H1 (cell line): ENCODE measurements around the gene EEF1AKMT2. TPM values are rescaled to one million over a fixed set of nuclear protein-coding genes. Genes with fewer than 3 reads are reported as not detected.

ENCODE experiments used
- CTCF ChIA-PET: fragments of 300-600 bp; sonication (Branson Sonifier 250); formaldehyde crosslinking; loops from one replicate; lab custom pipeline; 2021; ENCODE audit not compliant: partially characterized antibody; lab: Charles Lee
- POLR2A ChIA-PET: fragments of 300-600 bp; sonication (Branson Sonifier 250); formaldehyde crosslinking; loops from one replicate; lab custom pipeline; 2021; ENCODE audit warnings: inconsistent platforms; ENCODE audit not compliant: partially characterized antibody; lab: Charles Lee
- DNase-seq, 2 experiments: peaks; one replicate each; pipeline versions ENCODE4 v3.0.0 to v3.0.0-alpha.2; 2010 to 2022; ENCODE audit warnings: low spot score in 2 of 2, low read depth in 1 of 2, mixed read lengths in 1 of 2
- FAIRE-seq: peaks from 2 replicates; lab custom pipeline; 2011; peaks lifted over from hg19 to GRCh38; lab: Jason Lieb, UNC
- H2AFZ ChIP-seq: 2 replicates; pipeline ENCODE4 v1.8.1; 2012; ENCODE audit warnings: low read length, inconsistent platforms
- H2AK5ac ChIP-seq: 2 replicates; pipeline ENCODE4 v1.6.1; 2013; ENCODE audit warnings: low read depth, low read length
- H2BK120ac ChIP-seq: replicated peaks from 2 replicates; pipeline ENCODE3; 2013; ENCODE audit warnings: low read depth, low read length, inconsistent platforms
- H2BK12ac ChIP-seq: 2 replicates; pipeline ENCODE4 v1.6.1; 2013; ENCODE audit warnings: low read depth, low read length
- H2BK15ac ChIP-seq: 2 replicates; pipeline ENCODE4 v1.6.1; 2013; ENCODE audit warnings: low read length
- H2BK20ac ChIP-seq: 2 replicates; pipeline ENCODE4 v1.6.1; 2013; ENCODE audit warnings: low read length
- H2BK5ac ChIP-seq: 2 replicates; pipeline ENCODE4 v1.6.1; 2013; ENCODE audit warnings: low read depth, low read length
- H3K14ac ChIP-seq: 2 replicates; pipeline ENCODE4 v1.6.1; 2013; ENCODE audit warnings: inconsistent platforms; ENCODE audit not compliant: insufficient read length
- H3K18ac ChIP-seq: 2 replicates; pipeline ENCODE4 v1.6.1; 2013; ENCODE audit warnings: low read length; ENCODE audit errors: extremely low read depth
- H3K23ac ChIP-seq: 2 replicates; pipeline ENCODE4 v1.6.1; 2013; ENCODE audit warnings: inconsistent platforms; ENCODE audit not compliant: insufficient read length
- H3K23me2 ChIP-seq: 2 replicates; pipeline ENCODE4 v1.6.1; 2013; ENCODE audit warnings: low read depth, low read length
- H3K27ac ChIP-seq: 2 replicates; pipeline ENCODE4 v1.6.1; 2011; ENCODE audit warnings: low read depth, low read length, inconsistent platforms
- H3K27me3 ChIP-seq, 4 experiments: replicated peaks in 1 of 4; 1 replicate in 1 of 4; 2 replicates in 3 of 4; pipeline versions ENCODE4 v1.6.1 to v1.8.1; 2011 to 2013; ENCODE audit warnings: low read length in 3 of 4, mild to moderate bottlenecking in 3 of 4, inconsistent platforms in 2 of 4, mixed read lengths in 2 of 4, moderate library complexity in 1 of 4; ENCODE audit not compliant: control insufficient read depth in 3 of 4, insufficient read depth in 3 of 4; ENCODE audit errors: extremely low read depth in 1 of 4
- H3K36me3 ChIP-seq, 4 experiments: 2 replicates each; pipeline versions ENCODE4 v1.6.1 to v1.8.1; 2011 to 2013; ENCODE audit warnings: mild to moderate bottlenecking in 4 of 4, low read length in 3 of 4, moderate library complexity in 2 of 4, control low read depth in 1 of 4, inconsistent platforms in 1 of 4; ENCODE audit not compliant: insufficient read depth in 4 of 4, control insufficient read depth in 2 of 4
- H3K4ac ChIP-seq: replicated peaks from 2 replicates; pipeline ENCODE3; 2013; ENCODE audit warnings: low read length, low read depth, mixed read lengths, inconsistent platforms; ENCODE audit not compliant: insufficient read length
- H3K4me1 ChIP-seq, 4 experiments: replicated peaks in 1 of 4; 1 replicate in 1 of 4; 2 replicates in 3 of 4; pipeline versions ENCODE4 v1.6.1 to v1.8.1; 2011 to 2013; ENCODE audit warnings: low read length in 3 of 4, inconsistent platforms in 2 of 4, mixed read lengths in 1 of 4; ENCODE audit not compliant: insufficient read depth in 4 of 4, control insufficient read depth in 3 of 4
- H3K4me2 ChIP-seq, 2 experiments: 2 replicates each; pipeline versions ENCODE4 v1.6.1 to v1.8.1; 2011 to 2013; ENCODE audit warnings: low read depth in 2 of 2, low read length in 2 of 2, control low read depth in 1 of 2, inconsistent platforms in 1 of 2, mild to moderate bottlenecking in 1 of 2; ENCODE audit not compliant: insufficient read depth in 1 of 2
- H3K4me3 ChIP-seq, 4 experiments: fragments of 200-600, 300-600 bp in 1 of 4; sonication (generic), shearing (Covaris generic), sonication (Bioruptor Twin) in 1 of 4; 2 replicates each; pipeline versions ENCODE4 v1.5.1 to v1.8.1; 2011 to 2016; ENCODE audit warnings: low read length in 4 of 4, low read depth in 3 of 4, control low read depth in 2 of 4, inconsistent platforms in 2 of 4, mild to moderate bottlenecking in 2 of 4, mixed read lengths in 1 of 4, moderate library complexity in 1 of 4; ENCODE audit not compliant: insufficient read depth in 2 of 4; ENCODE audit errors: extremely low read depth in 1 of 4
- H3K56ac ChIP-seq: replicated peaks from 2 replicates; pipeline ENCODE3; 2013; ENCODE audit warnings: low read depth, mild to moderate bottlenecking, mixed read lengths, low read length, inconsistent platforms; ENCODE audit not compliant: insufficient read length
- H3K79me1 ChIP-seq: 2 replicates; pipeline ENCODE4 v1.6.1; 2013; ENCODE audit warnings: low read depth, low read length, control low read depth
- H3K79me2 ChIP-seq, 2 experiments: 2 replicates each; pipeline versions ENCODE4 v1.6.1 to v1.8.1; 2012 to 2013; ENCODE audit warnings: low read length in 2 of 2, mild to moderate bottlenecking in 2 of 2, inconsistent platforms in 1 of 2; ENCODE audit not compliant: insufficient read depth in 2 of 2, control insufficient read depth in 1 of 2
- H3K9ac ChIP-seq, 4 experiments: replicated peaks in 1 of 4; 1 replicate in 1 of 4; 2 replicates in 3 of 4; pipeline versions ENCODE4 v1.6.1 to v1.8.1; 2011 to 2013; ENCODE audit warnings: low read depth in 3 of 4, low read length in 3 of 4, control low read depth in 2 of 4, mild to moderate bottlenecking in 2 of 4, moderate library complexity in 2 of 4, inconsistent platforms in 1 of 4; ENCODE audit errors: extremely low read depth in 1 of 4
- H3K9me3 ChIP-seq, 2 experiments: 2 replicates each; pipeline versions ENCODE4 v1.6.1 to v1.8.1; 2012 to 2013; ENCODE audit warnings: mild to moderate bottlenecking in 2 of 2, moderate library complexity in 2 of 2, control low read depth in 1 of 2, inconsistent platforms in 1 of 2, low read depth in 1 of 2, low read length in 1 of 2, mixed read lengths in 1 of 2; ENCODE audit not compliant: insufficient read depth in 2 of 2
- H4K20me1 ChIP-seq, 2 experiments: replicated peaks in 1 of 2; 2 replicates each; pipeline versions ENCODE3 to v1.8.1; 2011 to 2013; ENCODE audit warnings: inconsistent platforms in 2 of 2, low read length in 2 of 2, mild to moderate bottlenecking in 1 of 2; ENCODE audit not compliant: insufficient read depth in 2 of 2, control insufficient read depth in 1 of 2
- H4K5ac ChIP-seq: 2 replicates; pipeline ENCODE4 v1.6.1; 2013; ENCODE audit warnings: low read length, low read depth, mixed read lengths, inconsistent platforms; ENCODE audit not compliant: insufficient read length
- H4K8ac ChIP-seq: 2 replicates; pipeline ENCODE4 v1.8.0; 2013; ENCODE audit warnings: mild to moderate bottlenecking, moderate library complexity, low read length, inconsistent platforms; ENCODE audit not compliant: insufficient read depth; ENCODE audit errors: extremely low read depth
- H4K91ac ChIP-seq: replicated peaks from 2 replicates; pipeline ENCODE3; 2013; ENCODE audit warnings: low read length, mixed read lengths, inconsistent platforms; ENCODE audit not compliant: insufficient read length
- CTBP2 ChIP-seq: IDR thresholded peaks from 2 replicates; pipeline ENCODE4 v1.7.0; 2011; ENCODE audit warnings: borderline replicate concordance, mild to moderate bottlenecking, moderate library complexity, mixed read lengths, low read length; ENCODE audit not compliant: insufficient read depth, insufficient read length
- EGR1 ChIP-seq: IDR thresholded peaks from 2 replicates; pipeline ENCODE4 v1.6.1; 2011; ENCODE audit warnings: low read depth, low read length, borderline replicate concordance
- SIX5 ChIP-seq: IDR thresholded peaks from 2 replicates; pipeline ENCODE4 v1.6.1; 2011; ENCODE audit warnings: mild to moderate bottlenecking, low read depth, low read length
- SRF ChIP-seq: IDR thresholded peaks from 2 replicates; pipeline ENCODE4 v1.6.1; 2011; ENCODE audit warnings: mild to moderate bottlenecking, low read depth, low read length, moderate library complexity
- WGBS, 2 experiments: shearing (Covaris generic) in 1 of 2; methylation state at CpG; one replicate each; pipeline versions ENCODE4 v1.1.6 to v1.1.7; 2013 to 2015; ENCODE audit warnings: low lambda C conversion rate in 2 of 2, mixed read lengths in 2 of 2, inconsistent platforms in 1 of 2, low coverage in 1 of 2, missing lambda C conversion rate in 1 of 2; ENCODE audit not compliant: insufficient replicate concordance in 2 of 2, insufficient coverage in 1 of 2, insufficient read length in 1 of 2; ENCODE audit errors: extremely low coverage in 1 of 2, missing lambda C conversion rate in 1 of 2; 5-methylcytosine and 5-hydroxymethylcytosine counted together
- polyA plus RNA-seq, 7 experiments: library from polyadenylated mRNA; depleted of rRNA in 3 of 7; stranded (reverse) in 5 of 7; unstranded in 2 of 7; fragments of >200 nt in 5 of 7; fragments of 200-250 nt in 2 of 7; gene quantifications; 1 replicate in 5 of 7; 2 replicates in 1 of 7; 4 replicates in 1 of 7; pipeline versions ENCODE4 v1.2.1 to v1.2.3, GENCODE V29; 2011 to 2013; ENCODE audit warnings: missing spikeins in 2 of 7, mixed read lengths in 2 of 7
- total RNA-seq: library from RNA; stranded (reverse); fragmentation: NEBNext Ultra II Directional; extraction: Animal tissue kit (Norgen Biotek cat#: 25700); gene quantifications from 2 replicates; pipeline ENCODE4 v1.2.1, GENCODE V29; 2021

The EEF1AKMT2 gene
- total and polyA plus RNA-seq, 2 of the 8 experiments (the other 6 are each of a cell fraction or from before 2014, with no cell fraction given) = 9.8 to 26.8 TPM

GRCh38 chr10:124735491-124736286 is 56.0 kb downstream of the EEF1AKMT2 start:
- H2BK12ac ChIP-seq = no peak overlapping the region
- no peak overlapping the region for H3K14ac ChIP-seq
- H3K79me2 ChIP-seq = peaks cover 0 to 14% of the 10 kb centered on the region in 2 experiments; a peak in 2 of 4 replicates
- H3K79me1 ChIP-seq = peaks cover 16% of the 10 kb centered on the region
- TF ChIP-seq EGR1 (no peak), SRF (no peak), SIX5 (no peak), CTBP2 (no peak)
- H3K27me3 ChIP-seq = no peaks in the 10 kb centered on the region; a peak in 2 of 7 replicates
- ChIA-PET POLR2A (interaction anchor here (1.2 kb wide), 1 partner anchor 15 kb away, joined by 3 read pairs; no protein-coding TSS in a partner anchor), CTCF (interaction anchor here (0.8 to 3.0 kb wide), 4 partner anchors 12 to 200 kb away, joined by 3 to 13 read pairs (median 4); no protein-coding TSS in a partner anchor)
- no peak overlapping the region for H3K27ac ChIP-seq
- peaks cover 19 to 32% (median 22%) of the 10 kb centered on the region in 4 experiments for H3K4me1 ChIP-seq
- no peak overlapping the region for H3K56ac ChIP-seq
- no peak overlapping the region for H2BK120ac ChIP-seq
- peaks cover 8 to 27% of the 10 kb centered on the region in 2 experiments for H4K20me1 ChIP-seq
- H2AFZ ChIP-seq = no peak overlapping the region
- no peak overlapping the region for H2AK5ac ChIP-seq
- H3K23me2 ChIP-seq = no peaks in the 10 kb centered on the region
- no peak overlapping the region for H3K18ac ChIP-seq
- H4K5ac ChIP-seq = no peak overlapping the region
- H3K36me3 ChIP-seq = no peaks in the 10 kb centered on the region
- no peak overlapping the region for H3K9ac ChIP-seq
- 92% methylated on average over 15 of the region's 15 CpGs; no CpG with 5 or more reads in 1 of the 2 experiments for WGBS, 2 experiments
- H3K4me2 ChIP-seq = no peak overlapping the region
- no peak overlapping the region for H2BK5ac ChIP-seq
- H4K8ac ChIP-seq = no peak overlapping the region
- no peak overlapping the region for H4K91ac ChIP-seq
- H3K4me3 ChIP-seq = no peak overlapping the region
- no peak overlapping the region for H3K4ac ChIP-seq
- no peak overlapping the region for H2BK20ac ChIP-seq
- no peak for FAIRE-seq
- H3K9me3 ChIP-seq = no peaks in the 10 kb centered on the region
- peak in 1 of 2 experiments; percentile 37 for DNase-seq
- no peak overlapping the region for H3K23ac ChIP-seq
- no peak overlapping the region for H2BK15ac ChIP-seq
